ENCODE results near the gene NRXN2.

- TF ChIP-seq CTCF (IDR thresholded peaks at IDR 0.05) (no peak), POLR2A (IDR thresholded peaks at IDR 0.05) (no peak)
These were observed 130.8 kb downstream of the NRXN2 start for GRCh38 chr11:64592234-64592615.
